HCT116 (cell line): Measurements from ENCODE around the gene PDE9A. TPM values are rescaled to one million over a fixed set of nuclear protein-coding genes. Genes with fewer than 3 reads are reported as not detected.

Source experiments
- ATAC-seq: fragments of 200-7000 bp; cut with Tn5 transposase; 2 replicates; pipeline ENCODE4 v1.9.1; 2020; ENCODE audit warnings: mild to moderate bottlenecking, moderate library complexity
- BruUV-seq: library from RNA; stranded (reverse); fragments of 400-500 nt; replicated peaks from 2 replicates; lab custom pipeline; 2021; lab: Mats Ljungman, UMichigan
- CTCF ChIA-PET: fragments of 300-600 bp; sonication (Branson Sonifier 250); formaldehyde crosslinking; loops from one replicate; lab custom pipeline; 2021; ENCODE audit warnings: antibody characterized with exemption; lab: Charles Lee
- POLR2A ChIA-PET: fragments of 300-600, 350-600 bp; sonication (Branson Sonifier 250); formaldehyde crosslinking; loops from one replicate; lab custom pipeline; 2021; ENCODE audit warnings: antibody characterized with exemption; lab: Charles Lee
- RAD21 ChIA-PET, 2 experiments: fragments of 300-600 bp; sonication (Branson Sonifier 250); formaldehyde crosslinking; loops; one replicate each; lab custom pipeline; 2023; ENCODE audit warnings: low total read pairs in 2 of 2; ENCODE audit not compliant: uncharacterized antibody in 2 of 2, unreplicated experiment in 2 of 2, low non-redundant PET in 1 of 2; lab: Charles Lee
- DNase-seq: peaks from one replicate; pipeline ENCODE4 v3.0.0-alpha.2; 2010; ENCODE audit warnings: low read depth, low spot score
- H2AFZ ChIP-seq: fragments of 200-600 bp; shearing (Covaris generic), sonication (generic); 2 replicates; pipeline ENCODE4 v1.6.1; 2017; ENCODE audit warnings: low read depth, mixed run types, mixed read lengths, antibody characterized with exemption, low read length; ENCODE audit not compliant: poor library complexity, severe bottlenecking
- H3K27ac ChIP-seq: 2 replicates; pipeline ENCODE4 v1.5.1; 2012; ENCODE audit warnings: low read depth, low read length
- H3K27me3 ChIP-seq: fragments of 200-600 bp; sonication (generic); 2 replicates; pipeline ENCODE4 v1.6.1; 2016; ENCODE audit warnings: mixed run types, low read length, mixed read lengths; ENCODE audit not compliant: insufficient read depth
- H3K36me3 ChIP-seq, 2 experiments: fragments of 200-500 bp in 1 of 2; fragments of 200-600 bp in 1 of 2; sonication (Bioruptor generic) in 1 of 2; sonication (generic) in 1 of 2; 2 replicates each; pipeline versions ENCODE4 v1.5.1 to v1.6.1; 2014 to 2016; ENCODE audit warnings: low read length in 2 of 2, inconsistent platforms in 1 of 2, mixed read lengths in 1 of 2, mixed run types in 1 of 2; ENCODE audit not compliant: insufficient read depth in 2 of 2, control insufficient read depth in 1 of 2
- H3K4me1 ChIP-seq, 2 experiments: fragments of 200-600 bp in 1 of 2; sonication (generic) in 1 of 2; 2 replicates each; pipeline versions ENCODE4 v1.5.1 to v1.6.1; 2012 to 2017; ENCODE audit warnings: low read length in 2 of 2, inconsistent platforms in 1 of 2, mild to moderate bottlenecking in 1 of 2, mixed read lengths in 1 of 2, mixed run types in 1 of 2, moderate library complexity in 1 of 2; ENCODE audit not compliant: insufficient read depth in 2 of 2, control insufficient read depth in 1 of 2
- H3K4me2 ChIP-seq: fragments of 200-600 bp; sonication (generic); 2 replicates; pipeline ENCODE4 v1.6.1; 2017; ENCODE audit warnings: mixed run types, low read length, mixed read lengths
- H3K4me3 ChIP-seq, 2 experiments: fragments of 200-600 bp in 1 of 2; sonication (generic) in 1 of 2; replicated peaks in 1 of 2; 2 replicates each; pipeline ENCODE4 v1.5.1; 2011 to 2016; ENCODE audit warnings: low read length in 2 of 2, control low read depth in 1 of 2, low read depth in 1 of 2, mild to moderate bottlenecking in 1 of 2, mixed read lengths in 1 of 2, mixed run types in 1 of 2
- H3K79me2 ChIP-seq: fragments of 200-600 bp; sonication (generic); 2 replicates; pipeline ENCODE4 v1.6.1; 2017; ENCODE audit warnings: mild to moderate bottlenecking, mixed run types, low read length, moderate library complexity, mixed read lengths; ENCODE audit not compliant: insufficient read depth
- H3K9ac ChIP-seq: fragments of 200-600 bp; sonication (generic); 2 replicates; pipeline ENCODE4 v1.6.1; 2016; ENCODE audit warnings: low read length, mixed read lengths
- H3K9me2 ChIP-seq: fragments of 200-600 bp; sonication (generic), shearing (Covaris generic); 2 replicates; pipeline ENCODE4 v1.6.1; 2017; ENCODE audit warnings: mixed run types, mild to moderate bottlenecking, moderate library complexity; ENCODE audit not compliant: insufficient read depth
- H3K9me3 ChIP-seq, 2 experiments: fragments of 200-500 bp in 1 of 2; fragments of 200-600 bp in 1 of 2; sonication (Bioruptor generic) in 1 of 2; sonication (generic) in 1 of 2; 2 replicates each; pipeline ENCODE4 v1.6.1; 2014 to 2017; ENCODE audit warnings: low read length in 2 of 2, mixed read lengths in 2 of 2, inconsistent platforms in 1 of 2, low read depth in 1 of 2, mild to moderate bottlenecking in 1 of 2, mixed run types in 1 of 2, moderate library complexity in 1 of 2; ENCODE audit not compliant: control insufficient read depth in 1 of 2, insufficient read depth in 1 of 2
- H4K20me1 ChIP-seq: fragments of 200-600 bp; sonication (generic), shearing (Covaris generic); 2 replicates; pipeline ENCODE4 v1.6.1; 2017; ENCODE audit warnings: mixed run types, mild to moderate bottlenecking, moderate library complexity; ENCODE audit not compliant: insufficient read depth
- CBX3 ChIP-seq: IDR thresholded peaks from 2 replicates; pipeline ENCODE4 v1.6.1; 2012; ENCODE audit warnings: low read depth
- CEBPB ChIP-seq: IDR thresholded peaks from 2 replicates; pipeline ENCODE4 v1.6.1; 2012; ENCODE audit warnings: low read depth
- EGR1 ChIP-seq: IDR thresholded peaks from 2 replicates; pipeline ENCODE4 v1.6.1; 2012; ENCODE audit warnings: low read depth
- EZH2 ChIP-seq: fragments of 200-600 bp; sonication (generic); IDR thresholded peaks from 2 replicates; pipeline ENCODE4 v1.6.1; 2017; ENCODE audit warnings: antibody characterized with exemption, mixed run types
- EZH2phosphoT487 ChIP-seq: fragments of 200-600 bp; IDR thresholded peaks from 2 replicates; pipeline ENCODE4 v1.6.1; 2018; ENCODE audit warnings: antibody characterized with exemption, borderline replicate concordance
- JUND ChIP-seq: IDR thresholded peaks from 2 replicates; pipeline ENCODE4 v1.6.1; 2012
- MAX ChIP-seq: IDR thresholded peaks from 2 replicates; pipeline ENCODE4 v1.6.1; 2012
- POLR2A ChIP-seq: IDR thresholded peaks from 2 replicates; pipeline ENCODE4 v1.7.0; 2011; ENCODE audit warnings: borderline replicate concordance; ENCODE audit not compliant: insufficient read depth, insufficient read length; ENCODE audit errors: extremely low read depth
- RAD21 ChIP-seq: IDR thresholded peaks from 2 replicates; pipeline ENCODE4 v1.6.1; 2012; ENCODE audit warnings: low read depth, mild to moderate bottlenecking
- REST ChIP-seq: IDR thresholded peaks from 2 replicates; pipeline ENCODE4 v1.6.1; 2012; ENCODE audit warnings: low read depth
- SIN3A ChIP-seq: IDR thresholded peaks from 2 replicates; pipeline ENCODE4 v1.6.1; 2012; ENCODE audit warnings: low read depth
- SP1 ChIP-seq: IDR thresholded peaks from 2 replicates; pipeline ENCODE4 v1.6.1; 2012; ENCODE audit warnings: low read depth
- SRF ChIP-seq: IDR thresholded peaks from 2 replicates; pipeline ENCODE4 v1.6.1; 2012; ENCODE audit warnings: low read depth
- TCF7L2 ChIP-seq: IDR thresholded peaks from 2 replicates; pipeline ENCODE4 v1.7.0; 2011; ENCODE audit warnings: borderline replicate concordance, inconsistent platforms; ENCODE audit not compliant: insufficient read depth, insufficient read length; ENCODE audit errors: extremely low read depth
- YY1 ChIP-seq: IDR thresholded peaks from 2 replicates; pipeline ENCODE4 v1.6.1; 2011; ENCODE audit warnings: low read length, low read depth, moderate library complexity, mild to moderate bottlenecking; ENCODE audit not compliant: insufficient replicate concordance; ENCODE audit errors: extremely low read depth
- ZFX ChIP-seq: fragments of 450-650 bp; IDR thresholded peaks from 2 replicates; pipeline ENCODE4 v1.6.1; 2017
- ZNF274 ChIP-seq: fragments of 200-500 bp; sonication (Bioruptor generic); IDR thresholded peaks from 2 replicates; pipeline ENCODE4 v1.6.1; 2014; ENCODE audit warnings: mild to moderate bottlenecking, low read depth, low read length, inconsistent platforms
- intact Hi-C: fragments of 100-400 bp; cut with micrococcal nuclease; formaldehyde crosslinking; loops from 2 replicates; pipeline ENCODE4 v1.10.0; 2022
- total RNA-seq: library from RNA; stranded (reverse); gene quantifications from one replicate; pipeline ENCODE4 v1.2.1, GENCODE V29; 2021; ENCODE audit not compliant: unreplicated experiment

PDE9A gene
- total RNA-seq, 1 experiment from 2014 or later, result 31.4 TPM

- Histone ChIP-seq H3K79me2 (no peaks in the 10 kb centered on the region), H2AFZ (no peak overlapping the region), H3K9me2 (no peaks in the 10 kb centered on the region), H3K36me3 (0 out of 4 replicates have a peak, but pooled peaks cover 0 to 2% of the 10 kb centered on the region in 2 experiments), H3K9me3 (peaks cover 0 to 2% of the 10 kb centered on the region in 2 experiments; a peak in 1 of 4 replicates), H4K20me1 (no peaks in the 10 kb centered on the region), H3K4me2 (no peak overlapping the region), H3K4me1 (no peaks in the 10 kb centered on the region), H3K27ac (no peak overlapping the region), H3K9ac (no peak overlapping the region), H3K4me3 (no peak overlapping the region)
- no peak for ATAC-seq
- CTCF ChIA-PET, result no interaction called here
- RAD21 ChIA-PET, result no interaction called here
- no TSS peak for BruUV-seq
- intact Hi-C loops, result no loop called here
- TF ChIP-seq POLR2A, result no peak
- no peak for TF ChIP-seq SRF
- no peak for TF ChIP-seq CEBPB
- TF ChIP-seq RAD21, result no peak
- no peak for TF ChIP-seq EZH2
- TF ChIP-seq TCF7L2, result no peak
- TF ChIP-seq YY1, result no peak
- TF ChIP-seq SIN3A, result no peak
- TF ChIP-seq EGR1, result no peak
- TF ChIP-seq CBX3, result no peak
- no peak for TF ChIP-seq JUND
- no peak for TF ChIP-seq SP1
- no peak for TF ChIP-seq EZH2phosphoT487
- TF ChIP-seq, all 23 proteins: peak for 0
- POLR2A ChIA-PET, result no interaction called here
- no peak for DNase-seq
- H3K27me3 ChIP-seq, result no peaks in the 10 kb centered on the region
Measured at GRCh38 chr21:42696501-42697040, 43.1 kb downstream of the PDE9A start.

- Histone ChIP-seq H3K4me1 (no peaks in the 10 kb centered on the region), H3K9ac (no peak overlapping the region), H4K20me1 (no peaks in the 10 kb centered on the region), H3K27ac (no peak overlapping the region), H3K4me3 (no peak overlapping the region), H3K36me3 (0 out of 4 replicates have a peak, but pooled peaks cover 0 to 2% of the 10 kb centered on the region in 2 experiments), H3K9me3 (peaks cover 0 to 10% of the 10 kb centered on the region in 2 experiments; a peak in 1 of 4 replicates), H3K9me2 (no peaks in the 10 kb centered on the region), H3K79me2 (no peaks in the 10 kb centered on the region), H3K4me2 (no peak overlapping the region), H3K27me3 (no peaks in the 10 kb centered on the region), H2AFZ (no peak overlapping the region)
- RAD21 ChIA-PET, result no interaction called here
- DNase-seq (no peak), ATAC-seq (no peak)
- POLR2A ChIA-PET, result no interaction called here
- intact Hi-C loops, result no loop called here
- no TSS peak for BruUV-seq
- no peak for TF ChIP-seq MAX
- TF ChIP-seq ZFX, result no peak
- TF ChIP-seq SRF, result no peak
- TF ChIP-seq ZNF274, result no peak
- no peak for TF ChIP-seq REST
- CTCF ChIA-PET, result no interaction called here
Measured at GRCh38 chr21:42698733-42699132, 45.3 kb downstream of the PDE9A start.
